MV-4-11 (cell line): Measurements from ENCODE around the gene CKM.
"Not testable (repeated sequence)": the region's sequence is repeated elsewhere in the genome, so short reads cannot be mapped to it uniquely, and the experiment has no call there.

Source experiments
- DNase-seq: peaks from one replicate; lab custom pipeline; 2025; lab: John Stamatoyannopoulos, UW

The CKM gene

DNA sequence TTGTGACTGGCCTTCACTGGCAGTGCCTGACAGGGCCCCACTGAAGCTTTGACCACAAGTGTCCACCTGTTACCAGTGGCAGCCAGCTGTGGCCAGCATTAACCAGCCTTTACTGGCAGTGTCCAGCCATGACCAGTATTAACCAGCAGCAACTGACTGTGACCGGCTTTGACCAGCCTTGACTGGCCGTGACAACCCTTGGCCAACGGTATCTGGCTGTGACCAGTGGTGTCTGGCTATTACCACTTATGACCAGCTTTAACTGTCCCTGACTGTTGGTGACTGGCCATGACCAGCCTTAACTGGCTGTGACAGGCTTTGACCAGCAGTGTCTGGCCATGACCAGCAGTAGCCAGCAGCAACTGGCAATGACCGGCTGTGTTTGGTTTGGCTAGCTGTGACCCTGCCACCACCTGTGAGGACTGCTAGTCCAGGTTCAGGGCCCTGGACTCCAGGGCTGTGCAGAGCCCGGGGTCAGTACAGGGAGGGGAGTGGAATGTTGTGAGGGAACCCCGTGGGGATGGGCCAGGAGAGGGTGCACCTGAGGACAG lies 32.2 kb downstream of the CKM start:
- no peak for DNase-seq

DNA sequence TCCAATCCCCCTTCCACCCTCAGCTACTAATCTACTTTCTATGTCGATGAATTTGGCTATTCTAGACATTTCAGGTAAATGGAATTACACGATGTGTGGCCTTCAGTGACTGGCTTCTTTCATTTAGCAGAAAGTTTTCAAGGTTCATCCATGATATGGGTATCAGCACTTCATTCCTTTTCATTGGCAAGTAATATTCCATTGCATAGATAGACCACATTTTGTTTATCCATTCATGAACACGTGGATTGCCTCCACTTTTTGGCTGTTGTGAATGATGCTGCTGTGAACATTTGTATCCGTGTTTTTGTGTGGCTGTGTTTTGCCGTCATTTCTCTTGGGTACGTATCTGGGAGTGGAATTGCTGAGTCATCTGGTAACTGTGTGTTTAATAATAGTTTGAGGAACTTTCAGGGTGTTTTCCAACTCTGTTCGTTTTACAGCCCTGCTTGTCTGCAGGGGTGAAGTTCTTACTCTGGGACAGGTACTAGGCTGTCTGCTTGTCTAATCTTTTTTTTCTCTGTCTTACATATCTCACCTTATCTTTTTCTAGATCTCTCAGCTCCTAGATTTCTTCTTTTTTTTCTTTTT lies 39.1 kb downstream of the CKM start:
- DNase-seq, result peak; percentile 65

DNA sequence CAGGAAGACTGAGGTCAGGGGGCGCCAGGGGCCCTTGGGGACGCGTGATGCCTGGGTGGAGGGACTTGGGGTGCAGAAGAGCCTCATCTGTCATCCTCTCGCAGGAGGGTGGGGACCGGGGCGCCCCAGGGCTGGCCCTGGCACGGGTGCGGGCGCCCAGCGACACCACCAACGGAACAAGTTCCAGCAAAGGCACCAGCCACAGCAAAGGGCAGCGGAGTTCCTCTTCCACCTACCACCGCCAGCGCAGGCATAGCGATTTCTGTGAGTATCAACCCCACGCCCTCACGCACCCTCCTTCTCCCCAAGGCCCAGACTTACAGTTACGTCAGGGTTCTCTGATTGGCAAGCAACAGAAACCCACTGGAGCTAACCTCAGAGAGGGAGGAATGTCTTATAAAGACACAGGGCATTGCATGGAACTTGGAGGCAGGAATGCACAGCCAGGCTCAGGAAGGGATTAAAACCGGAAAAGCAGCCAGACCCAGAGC lies 42.2 kb downstream of the CKM start:
- DNase-seq, result peak; percentile 77

DNA sequence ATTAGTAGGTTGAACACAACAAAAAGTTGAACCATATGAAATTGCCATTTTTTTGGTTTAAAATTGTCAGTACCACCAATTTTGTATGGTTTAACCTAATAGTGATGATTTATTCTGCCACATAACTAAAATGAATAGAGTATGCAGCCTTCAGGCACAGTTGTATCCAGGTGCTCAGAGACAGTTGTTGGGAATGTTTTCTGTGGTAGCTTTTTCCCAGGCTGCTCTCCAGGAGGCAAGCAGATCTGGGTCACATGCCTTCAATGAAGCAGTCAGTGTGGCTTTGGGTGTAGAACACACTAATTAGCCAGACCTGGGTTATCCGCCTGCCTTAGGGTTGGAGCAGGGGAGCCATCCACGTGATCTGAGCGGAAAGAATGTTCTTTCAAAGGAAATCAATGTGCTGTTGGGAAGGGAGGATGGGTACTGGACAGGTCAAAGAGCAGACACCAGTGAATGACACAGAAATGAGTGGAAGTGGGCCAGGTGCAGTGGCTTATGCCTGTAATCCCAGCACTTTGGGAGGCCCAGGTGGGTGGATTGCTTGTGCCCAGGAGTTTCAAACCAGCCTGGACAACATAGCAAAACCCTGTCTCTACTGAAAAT lies 43.0 kb downstream of the CKM start:
- DNase-seq, result no peak

DNA sequence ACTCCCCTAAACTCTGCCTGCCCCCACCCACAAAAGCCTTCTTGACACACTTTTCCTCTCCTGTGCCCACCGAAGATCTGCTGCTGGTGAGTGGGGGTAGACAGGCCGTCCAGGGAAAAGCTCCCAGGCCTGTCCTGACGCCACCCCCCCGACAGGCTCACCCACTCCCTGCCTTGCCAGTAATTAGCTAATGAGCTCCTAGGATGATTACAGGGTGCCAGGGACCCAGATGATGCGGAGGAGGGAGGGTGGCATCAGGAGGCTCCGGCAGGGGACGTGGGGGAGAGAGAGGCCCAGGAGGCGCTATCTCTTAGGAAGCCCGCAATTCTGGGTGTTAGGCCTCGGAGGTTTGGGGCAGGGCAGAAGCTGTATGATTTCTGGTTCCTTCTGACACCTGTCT lies 44.6 kb downstream of the CKM start:
- DNase-seq, result no peak

DNA sequence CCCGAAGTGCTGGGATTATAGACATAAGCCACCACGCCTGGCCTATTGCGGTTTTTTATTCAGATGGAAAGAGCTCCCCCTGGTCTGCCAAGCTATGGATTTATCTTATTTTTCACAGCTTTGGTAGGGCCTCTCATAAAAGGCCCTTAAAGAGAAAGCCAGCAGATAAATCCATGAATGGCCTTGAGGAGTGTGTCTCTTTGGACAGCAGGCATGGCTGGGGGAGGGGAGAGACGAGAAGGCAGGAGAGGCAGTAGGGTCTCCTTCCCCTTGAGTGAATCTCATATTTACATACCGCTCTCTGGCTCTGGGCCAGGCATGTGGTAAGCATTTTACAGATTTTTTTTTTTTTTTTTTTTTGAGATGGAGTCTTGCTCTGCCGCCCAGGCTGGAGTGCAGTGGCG lies 46.4 kb downstream of the CKM start:
- DNase-seq, result no peak

DNA sequence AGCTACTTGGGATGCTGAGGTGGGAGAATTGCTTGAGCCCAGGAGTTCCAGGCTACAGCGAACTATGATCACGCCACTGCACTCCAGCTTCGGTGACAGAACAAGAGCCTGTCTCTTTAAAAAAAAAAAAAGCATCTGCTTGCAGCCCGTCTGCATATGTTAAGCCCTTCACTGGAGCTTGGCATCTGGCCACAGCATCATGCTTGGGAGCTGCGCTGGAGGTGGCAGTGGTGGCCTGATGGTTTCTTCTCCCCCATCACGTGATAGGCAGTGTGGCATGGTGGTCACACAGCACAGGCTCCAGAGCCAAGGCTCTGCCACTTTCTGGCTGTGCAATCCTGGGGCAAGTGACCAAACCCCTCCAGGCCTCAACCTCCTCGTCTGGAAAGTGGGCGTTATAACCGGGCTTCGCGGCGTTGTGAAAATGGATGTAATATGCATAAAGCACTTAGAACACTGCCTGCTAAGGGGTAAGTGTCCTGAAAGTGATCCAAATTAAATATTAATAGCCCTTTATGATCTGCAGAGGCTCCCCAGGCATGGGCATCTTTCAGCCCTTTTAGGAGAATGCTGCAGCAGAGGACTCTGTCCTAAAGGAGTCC lies 47.2 kb downstream of the CKM start:
- no peak for DNase-seq

DNA sequence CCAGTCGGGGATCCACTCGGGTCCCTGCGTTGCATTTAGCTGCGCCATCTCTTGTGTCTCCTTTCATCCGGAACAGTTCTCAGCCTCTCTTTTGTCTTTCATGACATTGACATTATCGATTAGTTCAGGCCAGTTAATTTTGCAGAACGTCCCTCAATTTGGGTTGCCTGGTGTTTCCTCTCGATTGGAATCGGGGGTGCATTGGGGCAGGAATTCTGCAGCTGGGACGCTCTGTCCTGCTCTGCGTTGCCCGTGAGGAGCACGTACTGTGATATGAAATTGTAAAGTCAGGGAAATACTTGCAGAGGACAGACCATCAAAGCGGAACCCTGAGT lies 49.2 kb downstream of the CKM start:
- no peak for DNase-seq

DNA sequence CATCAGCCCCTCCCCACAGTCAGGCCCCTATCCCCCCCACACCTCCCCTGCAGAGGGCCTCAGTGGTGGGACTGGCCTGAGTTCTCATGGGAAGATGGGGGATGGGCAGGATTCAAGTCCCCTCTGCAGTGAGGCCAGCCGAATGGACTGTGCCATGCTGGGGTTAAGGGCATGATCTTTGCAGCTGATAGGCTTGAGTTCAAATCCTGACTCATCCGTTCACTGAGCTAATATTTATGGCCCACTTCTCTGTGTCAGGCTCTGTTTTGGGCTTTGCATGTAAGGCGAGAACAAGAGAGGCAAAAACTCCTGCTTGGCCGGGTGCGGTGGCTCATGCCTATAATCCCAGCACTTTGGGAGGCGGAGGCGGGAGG lies 51.0 kb downstream of the CKM start:
- DNase-seq, result no peak

DNA sequence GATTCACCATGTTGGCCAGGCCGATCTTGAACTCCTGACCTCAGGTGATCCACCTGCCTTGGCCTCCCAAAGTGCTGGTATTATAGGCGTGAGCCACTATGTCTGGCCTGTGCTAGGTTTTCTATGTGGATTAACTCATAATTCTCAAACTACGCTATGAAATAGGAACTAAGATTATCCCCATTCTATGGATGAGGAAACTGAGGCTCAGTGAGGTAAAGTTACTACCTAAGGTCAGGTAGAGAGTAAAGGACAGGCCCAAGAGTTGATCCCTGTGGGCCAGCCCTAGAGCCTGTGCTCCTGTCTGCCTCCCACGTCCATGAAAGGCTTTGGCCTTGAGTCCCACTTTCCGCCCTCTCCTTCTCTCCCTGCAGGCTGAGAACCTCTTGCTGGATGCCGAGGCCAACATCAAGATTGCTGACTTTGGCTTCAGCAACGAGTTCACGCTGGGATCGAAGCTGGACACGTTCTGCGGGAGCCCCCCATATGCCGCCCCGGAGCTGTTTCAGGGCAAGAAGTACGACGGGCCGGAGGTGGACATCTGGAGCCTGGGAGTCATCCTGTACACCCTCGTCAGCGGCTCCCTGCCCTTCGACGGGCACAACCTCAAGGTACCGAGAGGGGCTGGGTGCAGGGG lies 51.5 kb downstream of the CKM start:
- no peak for DNase-seq

DNA sequence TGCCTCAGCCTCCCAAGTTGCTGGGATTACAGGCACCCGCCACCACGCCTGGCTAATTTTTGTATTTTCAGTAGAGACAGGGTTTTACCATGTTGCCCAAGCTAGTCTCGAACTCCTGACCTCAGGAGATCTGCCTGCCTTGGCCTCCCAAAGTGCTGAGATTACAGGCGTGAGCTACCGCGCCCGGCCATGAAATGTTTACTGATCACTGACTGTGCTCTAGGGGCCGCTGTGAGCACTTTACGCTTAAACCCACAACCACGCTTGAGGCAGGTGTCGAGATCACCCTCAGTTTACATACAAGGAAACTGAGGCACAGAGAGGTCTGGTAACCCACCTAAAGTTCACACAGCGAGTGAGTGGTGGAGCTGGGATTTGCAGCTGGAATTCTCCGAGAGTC lies 52.7 kb downstream of the CKM start:
- DNase-seq, result not testable (repeated sequence)

DNA sequence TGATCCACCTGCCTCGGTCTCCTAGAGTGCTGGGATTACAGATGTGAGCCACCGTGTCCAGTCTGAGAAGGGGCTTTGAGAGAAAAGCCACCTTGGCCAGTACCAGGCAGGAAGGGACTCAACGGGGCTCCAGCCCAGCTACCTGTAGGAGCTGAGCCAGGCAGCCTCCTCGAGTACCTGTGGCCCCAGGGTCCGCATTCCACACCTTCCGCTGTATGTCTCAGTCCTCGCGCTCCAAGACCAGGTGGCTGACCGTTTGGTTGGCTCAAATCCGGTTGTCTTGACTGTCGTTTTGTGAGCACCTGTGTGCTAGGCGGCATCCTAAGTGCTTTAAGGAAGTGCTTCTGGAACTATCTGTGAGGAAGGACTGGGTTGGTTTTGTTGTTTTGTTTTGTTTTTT lies 55.4 kb downstream of the CKM start:
- no peak for DNase-seq

DNA sequence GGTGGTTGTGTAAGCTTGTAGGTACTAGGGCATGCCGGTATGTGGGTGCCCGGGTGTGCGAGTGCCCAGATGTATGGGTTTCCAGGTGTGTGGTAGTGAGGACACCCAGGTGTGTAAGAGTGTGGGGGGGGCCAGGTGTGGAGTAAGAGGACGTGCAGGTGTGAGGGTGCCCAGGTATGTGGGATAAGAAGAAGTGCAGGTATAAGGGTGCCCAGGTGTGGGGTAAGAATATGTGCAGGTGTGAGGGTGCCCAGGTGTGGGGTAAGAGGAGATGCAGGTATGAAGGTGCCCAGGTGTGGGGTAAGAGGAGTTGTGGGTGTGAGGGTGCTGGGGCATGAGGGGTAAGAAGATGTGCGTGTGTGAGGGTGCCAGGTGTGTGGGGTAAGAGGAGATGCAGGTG lies 57.3 kb downstream of the CKM start:
- no peak for DNase-seq

DNA sequence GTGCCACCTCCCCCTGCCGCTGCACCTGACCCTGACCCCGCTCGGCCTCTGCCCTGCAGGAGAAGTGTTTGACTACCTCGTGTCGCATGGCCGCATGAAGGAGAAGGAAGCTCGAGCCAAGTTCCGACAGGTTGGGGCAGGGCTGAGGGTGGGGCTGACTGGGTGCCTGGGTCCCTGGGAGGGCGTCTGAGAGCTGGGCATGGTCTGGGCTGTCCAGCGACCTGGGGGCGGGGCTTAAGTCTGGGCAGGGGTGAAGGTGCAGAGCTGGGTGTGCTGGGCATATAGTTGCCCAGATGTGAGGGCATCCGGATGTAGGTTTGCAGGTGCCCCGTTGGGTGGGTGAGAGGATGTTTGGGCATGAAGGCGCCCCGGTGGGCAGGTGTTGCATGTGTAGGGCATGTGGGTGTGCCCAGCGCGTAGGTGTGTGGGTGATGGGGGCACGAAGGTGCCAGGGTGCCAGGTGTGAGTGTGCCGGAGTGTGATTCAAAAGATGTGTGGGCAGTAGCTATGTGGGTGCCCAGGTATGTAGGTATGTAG lies 57.8 kb downstream of the CKM start:
- no peak for DNase-seq

DNA sequence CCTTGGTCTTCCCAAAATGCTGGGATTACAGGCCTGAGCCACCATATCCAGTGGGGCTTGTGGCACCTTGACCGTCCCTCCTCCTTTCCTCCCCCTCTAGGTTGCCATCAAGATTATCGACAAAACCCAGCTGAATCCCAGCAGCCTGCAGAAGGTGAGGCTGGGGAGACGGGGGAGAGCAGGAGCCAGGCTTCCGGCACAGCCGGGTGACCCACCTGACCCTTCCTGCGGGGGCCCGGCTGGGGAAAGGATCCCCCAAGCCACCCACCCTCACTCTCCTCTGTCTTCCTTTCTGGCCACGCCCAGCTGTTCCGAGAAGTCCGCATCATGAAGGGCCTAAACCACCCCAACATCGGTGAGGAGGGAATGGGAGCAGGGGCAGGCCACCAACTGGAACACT lies 59.7 kb downstream of the CKM start:
- DNase-seq, result no peak

DNA sequence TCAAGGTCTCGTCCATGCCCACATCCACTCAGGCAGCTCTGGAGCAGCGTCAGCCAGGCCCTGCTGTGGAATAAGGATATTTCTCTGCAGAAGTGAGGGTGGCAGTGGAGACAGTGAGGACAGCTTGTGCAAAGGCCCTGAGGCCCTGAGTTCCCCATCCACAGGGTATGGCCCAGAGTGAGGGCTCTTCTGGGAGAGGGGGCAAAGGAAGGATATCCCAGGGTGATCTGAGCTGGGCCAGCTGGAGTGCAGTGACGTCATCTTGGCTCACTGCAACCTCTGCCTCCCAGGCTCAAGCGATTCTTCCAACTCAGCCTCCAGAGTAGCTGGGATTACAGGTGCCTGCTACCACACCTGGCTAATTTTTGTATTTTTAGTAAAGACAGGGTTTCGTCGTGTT lies 60.1 kb downstream of the CKM start:
- DNase-seq, result no peak

DNA sequence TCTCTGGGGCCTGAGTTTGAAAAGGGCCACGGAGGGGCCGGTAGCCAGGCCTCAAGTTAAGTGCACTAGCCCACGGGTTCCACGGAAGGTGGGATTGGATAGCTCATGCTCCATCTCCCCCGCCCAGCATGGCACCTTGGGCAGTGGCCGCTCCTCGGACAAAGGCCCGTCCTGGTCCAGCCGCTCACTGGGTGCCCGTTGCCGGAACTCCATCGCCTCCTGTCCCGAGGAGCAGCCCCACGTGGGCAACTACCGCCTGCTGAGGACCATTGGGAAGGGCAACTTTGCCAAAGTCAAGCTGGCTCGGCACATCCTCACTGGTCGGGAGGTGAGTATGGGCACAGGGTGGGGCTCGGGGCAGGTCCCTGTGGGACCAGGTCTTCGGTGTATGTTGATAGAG lies 63.8 kb downstream of the CKM start:
- no peak for DNase-seq

DNA sequence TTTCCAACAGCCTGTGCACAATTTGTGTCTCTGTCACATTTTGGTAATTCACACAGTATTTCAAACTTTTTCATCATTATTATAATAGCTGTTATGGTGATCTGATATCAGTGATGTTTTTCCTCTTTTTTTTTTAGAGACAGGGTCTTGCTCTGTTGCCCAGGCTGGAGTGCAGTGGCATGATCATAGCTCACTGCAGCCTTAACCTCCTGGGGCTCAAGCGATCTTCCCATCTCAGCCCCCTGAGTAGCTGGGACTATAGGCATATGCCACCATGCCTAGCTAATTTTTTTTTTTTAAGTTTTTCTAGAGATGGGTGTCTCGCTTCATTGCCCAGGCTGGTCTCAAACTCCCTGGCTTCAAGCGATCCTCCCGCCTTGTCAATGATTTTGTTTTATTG lies 65.8 kb downstream of the CKM start:
- DNase-seq, result no peak
